SK-N-SH treated with all-trans-retinoic acid at 6 μM for 48 hours (cell line): ENCODE results near the gene THSD7A.

Experiments used
- BACH2 ChIP-seq: fragments of 250-450 bp; sonication (Bioruptor Pico); IDR thresholded peaks from 2 replicates; pipeline ENCODE4 v1.9.0; 2021; ENCODE audit warnings: mild to moderate bottlenecking, borderline replicate concordance
- CREB5 ChIP-seq: fragments of 250-450 bp; sonication (Bioruptor Pico); IDR thresholded peaks from 2 replicates; pipeline ENCODE4 v1.5.1; 2020; ENCODE audit warnings: low read depth, mild to moderate bottlenecking, moderate library complexity
- ISL1 ChIP-seq: fragments of 250-450 bp; sonication (Bioruptor Pico); IDR thresholded peaks from 2 replicates; pipeline ENCODE4 v2.1.2; 2022; ENCODE audit warnings: mild to moderate bottlenecking, moderate library complexity
- PPARA ChIP-seq: fragments of 250-450 bp; sonication (Bioruptor Pico); IDR thresholded peaks from 2 replicates; pipeline ENCODE4 v1.5.0; 2020; ENCODE audit warnings: mild to moderate bottlenecking, borderline replicate concordance
- TCF4 ChIP-seq: fragments of 250-450 bp; sonication (Bioruptor Pico); IDR thresholded peaks from 2 replicates; pipeline ENCODE4 v1.8.0; 2021; ENCODE audit warnings: mild to moderate bottlenecking, moderate library complexity, borderline replicate concordance
- TOX ChIP-seq: fragments of 250-450 bp; sonication (Bioruptor Pico); IDR thresholded peaks from 2 replicates; pipeline ENCODE4 v1.8.0; 2021; ENCODE audit warnings: mild to moderate bottlenecking, moderate library complexity, borderline replicate concordance
- TSHZ2 ChIP-seq: fragments of 250-450 bp; sonication (Bioruptor Pico); IDR thresholded peaks from 2 replicates; pipeline ENCODE4 v1.5.0; 2020; ENCODE audit warnings: mild to moderate bottlenecking, moderate library complexity
- ZC3H10 ChIP-seq: fragments of 250-450 bp; sonication (Bioruptor Pico); IDR thresholded peaks from 2 replicates; pipeline ENCODE4 v1.5.1; 2021; ENCODE audit warnings: mild to moderate bottlenecking, moderate library complexity
- ZFP3 ChIP-seq: fragments of 250-450 bp; sonication (Bioruptor Pico); IDR thresholded peaks from 2 replicates; pipeline ENCODE4 v1.5.0; 2020; ENCODE audit warnings: mild to moderate bottlenecking, moderate library complexity
- ZFP30 ChIP-seq: fragments of 450-650 bp; formaldehyde crosslinking; IDR thresholded peaks from 2 replicates; pipeline ENCODE4 v1.5.0; 2022; ENCODE audit warnings: mild to moderate bottlenecking, moderate library complexity
- TF ChIP-seq, protein P1 (sequence below): fragments of 250-450 bp; sonication (Bioruptor Pico); IDR thresholded peaks from 2 replicates; pipeline ENCODE4 v1.8.0; 2020; ENCODE audit warnings: mild to moderate bottlenecking, moderate library complexity, borderline replicate concordance
- TF ChIP-seq, protein P2 (sequence below): fragments of 250-450 bp; sonication (Bioruptor Pico); IDR thresholded peaks from 2 replicates; pipeline ENCODE4 v1.5.1; 2021; ENCODE audit warnings: mild to moderate bottlenecking, moderate library complexity

DNA sequence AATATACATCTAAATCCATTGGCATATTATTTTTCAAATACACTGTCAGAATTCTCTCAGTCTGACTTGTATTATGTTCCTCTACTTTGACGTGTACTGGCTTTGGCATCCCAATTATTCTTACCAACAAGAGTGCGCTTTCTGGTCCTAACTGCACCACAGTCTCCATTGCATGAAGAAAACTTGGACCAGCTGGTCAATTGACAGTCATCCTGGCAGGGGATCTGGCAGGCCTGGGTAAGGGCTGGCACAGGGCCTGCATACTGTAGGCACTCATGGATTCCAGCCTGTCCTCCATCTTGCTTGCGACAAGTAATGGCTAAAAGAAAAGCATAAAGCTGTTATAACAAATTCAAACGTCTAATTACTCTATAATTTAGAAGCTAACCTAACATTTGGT is 384.9 kb downstream of the THSD7A start:
- TF ChIP-seq PPARA (CRISPR knock-in tag) (no peak), ZFP30 (CRISPR knock-in tag) (no peak), ISL1 (CRISPR knock-in tag) (no peak), TSHZ2 (CRISPR knock-in tag) (no peak), ZC3H10 (CRISPR knock-in tag) (no peak), TCF4 (CRISPR knock-in tag) (no peak), CREB5 (CRISPR knock-in tag) (no peak), BACH2 (CRISPR knock-in tag) (no peak), TOX (CRISPR knock-in tag) (no peak), ZFP3 (CRISPR knock-in tag) (no peak)
- TF ChIP-seq, protein P1, sequence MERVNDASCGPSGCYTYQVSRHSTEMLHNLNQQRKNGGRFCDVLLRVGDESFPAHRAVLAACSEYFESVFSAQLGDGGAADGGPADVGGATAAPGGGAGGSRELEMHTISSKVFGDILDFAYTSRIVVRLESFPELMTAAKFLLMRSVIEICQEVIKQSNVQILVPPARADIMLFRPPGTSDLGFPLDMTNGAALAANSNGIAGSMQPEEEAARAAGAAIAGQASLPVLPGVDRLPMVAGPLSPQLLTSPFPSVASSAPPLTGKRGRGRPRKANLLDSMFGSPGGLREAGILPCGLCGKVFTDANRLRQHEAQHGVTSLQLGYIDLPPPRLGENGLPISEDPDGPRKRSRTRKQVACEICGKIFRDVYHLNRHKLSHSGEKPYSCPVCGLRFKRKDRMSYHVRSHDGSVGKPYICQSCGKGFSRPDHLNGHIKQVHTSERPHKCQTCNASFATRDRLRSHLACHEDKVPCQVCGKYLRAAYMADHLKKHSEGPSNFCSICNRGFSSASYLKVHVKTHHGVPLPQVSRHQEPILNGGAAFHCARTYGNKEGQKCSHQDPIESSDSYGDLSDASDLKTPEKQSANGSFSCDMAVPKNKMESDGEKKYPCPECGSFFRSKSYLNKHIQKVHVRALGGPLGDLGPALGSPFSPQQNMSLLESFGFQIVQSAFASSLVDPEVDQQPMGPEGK (CRISPR knock-in tag), result no peak
- TF ChIP-seq, protein P2, sequence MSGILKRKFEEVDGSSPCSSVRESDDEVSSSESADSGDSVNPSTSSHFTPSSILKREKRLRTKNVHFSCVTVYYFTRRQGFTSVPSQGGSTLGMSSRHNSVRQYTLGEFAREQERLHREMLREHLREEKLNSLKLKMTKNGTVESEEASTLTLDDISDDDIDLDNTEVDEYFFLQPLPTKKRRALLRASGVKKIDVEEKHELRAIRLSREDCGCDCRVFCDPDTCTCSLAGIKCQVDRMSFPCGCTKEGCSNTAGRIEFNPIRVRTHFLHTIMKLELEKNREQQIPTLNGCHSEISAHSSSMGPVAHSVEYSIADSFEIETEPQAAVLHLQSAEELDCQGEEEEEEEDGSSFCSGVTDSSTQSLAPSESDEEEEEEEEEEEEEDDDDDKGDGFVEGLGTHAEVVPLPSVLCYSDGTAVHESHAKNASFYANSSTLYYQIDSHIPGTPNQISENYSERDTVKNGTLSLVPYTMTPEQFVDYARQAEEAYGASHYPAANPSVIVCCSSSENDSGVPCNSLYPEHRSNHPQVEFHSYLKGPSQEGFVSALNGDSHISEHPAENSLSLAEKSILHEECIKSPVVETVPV (CRISPR knock-in tag), result no peak
